Subcutaneous adipose tissue (tissue), 4 donors: ENCODE measurements around the gene DENND6A. TPM values are rescaled to one million over a fixed set of nuclear protein-coding genes. Genes with fewer than 3 reads are reported as not detected.

ENCODE experiments used
- CTCF ChIP-seq: fragments of 450-650 bp; IDR thresholded peaks from one replicate; pipeline ENCODE4 v1.5.1; 2016; ENCODE audit warnings: low read depth, mild to moderate bottlenecking, control low read depth, antibody characterized with exemption, moderate library complexity
- total RNA-seq, 4 donors: library from RNA; depleted of rRNA; stranded (reverse); fragments of >200 nt; gene quantifications; one replicate each; pipeline ENCODE4 v1.1.0, GENCODE V29; 2016

Gene DENND6A
- total RNA-seq, 4 donors from 2014 or later: 31.5 to 40.9 (median 33.6) TPM

- TF ChIP-seq CTCF: no peak
Measured at GRCh38 chr3:57694146-57694545, 1.3 kb upstream of the DENND6A start.

GRCh38 chr3:57691411-57692132 lies 1.3 kb downstream of the DENND6A start:
- TF ChIP-seq CTCF: no peak

- no peak for TF ChIP-seq CTCF
Measured at GRCh38 chr3:57689367-57690053, 3.4 kb downstream of the DENND6A start.

- TF ChIP-seq CTCF: no peak
Measured at GRCh38 chr3:57688291-57688690, 4.6 kb downstream of the DENND6A start.

GRCh38 chr3:57683286-57683685 lies 9.6 kb downstream of the DENND6A start:
- TF ChIP-seq CTCF: no peak

- TF ChIP-seq CTCF: no peak
Measured at GRCh38 chr3:57682284-57682683, 10.6 kb downstream of the DENND6A start.

GRCh38 chr3:57681691-57682090 lies 11.2 kb downstream of the DENND6A start:
- no peak for TF ChIP-seq CTCF
